HG02678 (cell line): ENCODE results near the gene PLIN4.

Experiments
- ATAC-seq: cut with Tn5 transposase; IDR thresholded peaks from one replicate; pipeline ENCODE4 v1.9.1; 2021; ENCODE audit warnings: mild to moderate bottlenecking, moderate library complexity; ENCODE audit not compliant: unreplicated experiment

PLIN4 gene

DNA sequence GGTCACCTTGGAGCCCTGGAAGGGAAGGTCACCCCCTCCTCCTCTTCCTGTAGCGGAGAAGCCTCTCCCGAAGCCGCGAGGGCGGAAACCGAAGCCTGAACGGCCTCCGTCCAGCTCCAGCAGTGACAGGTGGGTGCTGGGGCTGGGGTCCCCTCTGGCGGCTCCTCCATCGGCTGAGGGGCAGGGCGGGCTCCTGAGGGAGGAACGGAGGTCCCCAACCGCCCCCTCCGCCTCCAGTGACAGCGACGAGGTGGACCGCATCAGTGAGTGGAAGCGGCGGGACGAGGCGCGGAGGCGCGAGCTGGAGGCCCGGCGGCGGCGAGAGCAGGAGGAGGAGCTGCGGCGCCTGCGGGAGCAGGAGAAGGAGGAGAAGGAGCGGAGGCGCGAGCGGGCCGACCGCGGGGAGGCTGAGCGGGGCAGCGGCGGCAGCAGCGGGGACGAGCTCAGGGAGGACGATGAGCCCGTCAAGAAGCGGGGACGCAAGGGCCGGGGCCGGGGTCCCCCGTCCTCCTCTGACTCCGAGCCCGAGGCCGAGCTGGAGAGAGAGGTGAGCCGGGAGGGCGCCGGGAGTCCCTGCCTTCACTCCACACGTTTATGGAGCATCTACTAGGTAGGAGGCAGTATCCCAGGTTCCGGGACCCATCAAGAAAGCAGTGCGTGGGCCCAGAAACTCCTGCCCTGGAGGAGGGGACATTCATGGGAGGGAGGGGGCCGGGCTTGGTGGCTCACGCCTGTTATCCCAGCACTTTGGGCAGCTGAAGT lies 24.2 kb downstream of the PLIN4 start:
- ATAC-seq: no peak

DNA sequence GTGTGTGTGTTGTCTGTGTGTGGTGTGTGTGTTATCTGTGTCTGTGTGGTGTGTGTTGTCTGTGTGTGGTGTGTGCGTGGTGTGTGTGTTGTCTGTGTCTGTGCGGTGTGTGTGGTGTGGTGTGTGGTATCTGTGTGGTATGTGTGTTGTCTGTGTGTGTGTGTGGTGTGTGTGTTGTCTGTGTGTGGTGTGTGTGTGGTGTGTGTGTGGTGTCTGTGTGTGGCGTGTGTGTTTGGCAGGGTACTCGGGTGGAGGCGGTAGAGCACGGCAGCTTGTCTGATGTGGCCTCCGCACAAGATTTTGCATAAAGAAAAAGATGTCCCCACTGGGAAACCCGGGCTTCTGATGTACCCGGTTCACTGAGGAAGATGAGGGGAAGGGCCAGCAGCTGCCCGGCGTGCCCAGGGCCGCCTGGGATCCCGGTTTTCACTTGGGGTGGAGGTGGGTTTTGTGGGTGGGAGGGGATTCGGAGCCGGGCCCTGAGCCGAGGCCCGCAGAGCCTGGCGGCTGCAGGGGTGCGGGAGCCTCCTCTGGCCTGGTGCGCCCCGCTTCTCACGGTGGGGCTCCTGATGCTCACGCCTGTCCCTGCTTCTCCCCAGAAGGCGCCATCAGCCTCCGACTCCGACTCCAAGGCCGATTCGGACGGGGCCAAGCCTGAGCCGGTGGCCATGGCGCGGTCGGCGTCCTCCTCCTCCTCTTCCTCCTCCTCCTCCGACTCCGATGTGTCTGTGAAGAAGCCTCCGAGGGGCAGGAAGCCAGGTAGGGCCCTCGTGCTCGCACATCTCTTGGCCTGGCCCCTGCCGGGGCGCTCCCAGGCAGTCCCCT lies 25.0 kb downstream of the PLIN4 start:
- no peak for ATAC-seq

DNA sequence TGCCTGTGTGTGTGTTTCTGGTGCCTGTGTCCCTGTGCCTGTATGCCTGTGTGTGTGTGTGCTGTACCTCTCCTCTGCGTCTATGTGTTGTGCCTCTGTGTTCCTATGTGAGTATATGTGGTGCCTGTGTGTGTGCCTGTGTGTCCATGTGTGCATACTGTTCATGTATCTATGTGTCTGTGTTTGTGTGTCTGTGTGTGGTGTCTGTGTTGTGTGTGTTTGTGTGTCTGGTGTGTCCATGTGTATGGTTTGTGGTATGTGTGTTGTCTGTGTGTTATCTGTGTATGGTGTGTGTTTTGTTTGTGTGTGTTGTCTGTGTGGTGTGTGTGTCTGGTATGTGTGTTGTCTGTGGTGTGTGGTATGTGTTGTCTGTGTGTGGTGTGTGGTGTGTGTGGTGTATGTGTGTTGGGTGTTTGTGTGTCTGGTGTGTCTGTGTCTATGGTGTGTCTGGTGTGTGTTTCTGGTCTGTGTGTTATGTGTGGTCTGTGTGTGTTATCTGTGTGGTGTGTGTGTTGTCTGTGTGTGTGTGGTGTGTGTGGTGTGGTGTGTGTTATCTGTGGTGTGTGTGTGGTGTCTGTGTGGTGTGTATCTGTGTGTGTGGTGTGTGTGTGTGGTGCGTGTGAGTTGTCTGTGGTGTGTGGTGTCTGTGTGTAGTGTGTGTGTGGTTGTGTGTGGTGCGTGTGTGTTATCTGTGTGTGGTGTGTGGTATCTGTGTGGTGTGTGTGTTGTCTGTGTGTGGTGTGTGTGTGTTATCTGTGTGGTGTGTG lies 25.8 kb downstream of the PLIN4 start:
- no peak for ATAC-seq

DNA sequence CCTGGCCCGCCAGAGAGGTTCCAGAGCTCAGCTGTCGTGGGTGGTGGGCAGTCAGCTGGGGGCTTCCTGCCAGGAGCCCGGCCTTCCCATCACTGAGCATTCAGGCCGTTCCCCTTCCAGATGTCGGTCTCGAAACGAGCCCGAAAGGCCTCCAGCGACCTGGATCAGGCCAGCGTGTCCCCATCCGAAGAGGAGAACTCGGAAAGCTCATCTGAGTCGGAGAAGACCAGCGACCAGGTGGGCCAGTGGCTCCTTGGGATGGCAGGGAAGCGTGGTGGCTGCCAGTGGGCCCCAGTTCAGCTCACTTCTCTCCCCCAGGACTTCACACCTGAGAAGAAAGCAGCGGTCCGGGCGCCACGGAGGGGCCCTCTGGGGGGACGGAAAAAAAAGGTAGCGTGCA lies 26.8 kb downstream of the PLIN4 start:
- ATAC-seq: no peak

DNA sequence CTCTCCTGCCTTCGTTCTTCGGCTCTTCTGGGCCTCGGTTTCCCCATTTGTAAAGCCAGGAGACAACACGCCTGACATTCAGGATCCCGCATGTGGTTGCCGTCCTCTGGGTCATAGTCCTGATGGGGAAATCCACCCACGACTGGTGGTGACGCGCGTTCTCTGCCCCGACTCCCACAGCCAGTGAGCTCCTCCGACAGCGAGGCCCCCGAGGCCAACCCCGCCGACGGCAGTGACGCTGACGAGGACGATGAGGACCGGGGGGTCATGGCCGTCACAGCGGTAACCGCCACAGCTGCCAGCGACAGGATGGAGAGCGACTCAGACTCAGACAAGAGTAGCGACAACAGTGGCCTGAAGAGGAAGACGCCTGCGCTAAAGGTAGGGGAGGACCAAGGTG lies 29.8 kb downstream of the PLIN4 start:
- no peak for ATAC-seq

DNA sequence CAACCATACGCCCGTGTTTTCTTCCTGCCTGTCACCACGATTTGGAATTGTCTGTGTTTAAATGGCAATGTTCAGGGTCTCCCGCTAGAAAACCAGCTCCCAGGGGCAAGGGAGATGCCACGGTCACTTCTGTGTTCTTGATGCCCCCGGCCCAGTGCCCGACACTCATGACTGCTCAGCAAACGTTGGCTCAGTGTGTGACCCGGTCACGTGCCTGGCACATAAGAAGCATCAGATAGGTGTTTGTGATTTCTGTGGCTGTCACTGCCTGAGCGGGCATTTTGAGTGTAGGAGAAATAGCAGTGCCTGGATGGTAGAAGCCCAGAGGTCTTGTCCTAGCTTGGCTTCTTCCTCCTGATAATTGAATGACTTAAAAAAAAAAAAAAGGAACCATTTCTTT lies 30.7 kb downstream of the PLIN4 start:
- no peak for ATAC-seq

DNA sequence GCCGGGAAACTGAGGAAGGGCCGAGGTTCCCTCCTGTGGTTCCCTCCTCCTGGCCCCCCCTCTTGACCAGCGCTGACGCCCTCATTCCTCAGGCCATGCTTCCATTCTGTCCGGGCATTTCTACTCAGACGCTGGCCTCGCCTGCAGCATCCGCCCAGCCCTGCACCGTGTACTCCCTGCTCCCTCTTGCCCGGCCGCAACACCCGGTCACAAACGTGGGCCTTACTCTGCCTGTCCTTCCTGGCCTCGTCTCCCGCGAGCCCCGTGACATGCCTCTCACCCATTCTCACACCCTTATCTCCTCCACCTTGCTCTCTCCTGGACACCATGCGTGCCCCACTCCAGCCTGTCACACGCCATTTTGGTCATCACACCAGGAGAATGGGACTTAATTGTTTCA lies 34.9 kb downstream of the PLIN4 start:
- ATAC-seq: no peak

DNA sequence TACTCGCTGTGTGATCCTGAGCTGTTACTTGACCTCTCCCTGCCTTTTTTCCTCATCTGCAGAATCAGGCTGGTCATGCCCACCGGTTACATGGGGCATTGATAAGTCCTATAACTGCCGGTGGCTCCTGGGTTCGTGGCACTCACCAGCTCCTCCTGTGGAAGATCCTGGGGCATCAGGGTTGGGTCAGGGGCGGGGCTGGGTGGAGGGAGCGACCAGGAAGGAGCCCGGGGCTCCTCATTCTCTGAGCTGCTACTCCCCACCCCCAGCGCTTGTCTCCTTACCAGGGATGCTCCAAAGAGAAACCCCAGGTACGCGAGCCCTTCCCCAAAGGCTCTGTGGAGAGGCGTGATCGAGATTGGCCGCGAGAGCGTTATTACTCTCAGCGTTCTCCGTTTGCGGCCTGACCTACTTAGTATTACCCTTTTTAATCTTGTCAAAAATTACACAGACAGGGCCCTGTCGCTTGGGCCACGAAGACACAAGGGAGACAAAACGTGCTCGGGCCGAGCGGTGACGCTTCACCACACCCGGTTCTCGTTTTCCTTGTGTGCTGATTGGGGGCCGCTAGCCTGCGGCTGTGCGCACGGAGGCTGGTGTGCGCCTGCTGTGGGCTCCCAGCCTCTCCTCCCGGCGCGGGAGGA lies 35.4 kb downstream of the PLIN4 start:
- no peak for ATAC-seq

DNA sequence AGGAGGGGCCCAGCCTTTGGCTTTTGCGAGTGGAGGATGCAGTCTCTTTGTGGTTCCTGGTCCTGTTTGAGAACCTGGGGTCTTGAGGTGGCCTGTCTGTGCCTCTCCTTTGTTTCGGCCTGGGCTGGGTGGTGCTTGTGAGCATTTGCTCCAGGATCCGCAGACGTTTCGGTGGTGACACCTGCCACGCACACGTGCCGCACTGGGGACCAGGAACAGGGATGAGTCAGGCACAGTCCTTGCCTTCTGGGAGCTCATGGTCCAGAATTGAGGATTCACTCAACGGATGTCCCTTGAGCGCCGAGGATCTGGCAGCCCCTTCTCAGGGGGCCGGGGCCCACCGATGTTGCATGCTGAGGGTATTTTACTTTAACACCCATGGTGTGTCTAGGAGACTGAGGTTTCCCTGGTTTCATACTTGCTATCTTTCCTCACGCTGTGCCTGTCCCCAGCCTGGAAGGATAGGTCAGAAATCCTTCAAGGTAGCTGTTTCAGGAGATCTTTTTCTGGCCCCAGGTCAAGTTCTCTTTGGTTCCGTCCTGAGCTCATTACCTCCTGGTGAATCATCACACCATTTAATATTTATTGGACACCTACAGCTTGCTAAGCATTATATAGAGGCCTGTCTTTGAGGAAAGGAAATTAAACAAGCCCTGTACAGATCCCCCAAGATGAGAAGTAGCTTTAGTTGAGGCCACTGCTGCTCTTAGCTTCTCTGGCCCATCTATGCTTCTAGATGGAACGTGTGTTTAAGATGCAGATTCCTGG lies 41.1 kb downstream of the PLIN4 start:
- ATAC-seq: no peak

DNA sequence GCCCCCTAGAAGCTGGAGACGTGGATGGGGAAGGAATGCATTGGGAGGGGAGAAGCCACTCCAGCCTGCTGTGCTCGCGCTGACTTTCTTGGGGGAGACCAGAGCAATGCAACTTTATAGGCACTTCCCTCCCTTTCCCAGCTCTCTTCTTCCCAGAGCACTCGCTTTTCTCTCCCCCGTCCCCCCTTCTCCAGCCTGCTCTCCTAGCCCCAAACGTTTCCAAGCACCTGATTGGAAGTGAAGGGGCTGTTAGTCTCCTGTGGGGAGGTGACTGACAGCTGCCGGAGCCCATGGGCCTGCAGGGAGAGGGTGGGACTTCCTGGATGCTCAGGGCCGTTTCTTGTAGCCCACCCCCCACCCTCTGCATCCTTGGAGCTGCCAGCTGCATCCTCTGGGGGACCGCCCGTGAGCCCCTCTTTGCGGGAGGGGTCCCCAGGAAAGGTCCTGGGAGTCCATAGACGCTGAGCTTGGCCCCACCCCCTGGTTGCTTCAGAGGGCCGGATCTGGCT lies 43.7 kb downstream of the PLIN4 start:
- no peak for ATAC-seq

DNA sequence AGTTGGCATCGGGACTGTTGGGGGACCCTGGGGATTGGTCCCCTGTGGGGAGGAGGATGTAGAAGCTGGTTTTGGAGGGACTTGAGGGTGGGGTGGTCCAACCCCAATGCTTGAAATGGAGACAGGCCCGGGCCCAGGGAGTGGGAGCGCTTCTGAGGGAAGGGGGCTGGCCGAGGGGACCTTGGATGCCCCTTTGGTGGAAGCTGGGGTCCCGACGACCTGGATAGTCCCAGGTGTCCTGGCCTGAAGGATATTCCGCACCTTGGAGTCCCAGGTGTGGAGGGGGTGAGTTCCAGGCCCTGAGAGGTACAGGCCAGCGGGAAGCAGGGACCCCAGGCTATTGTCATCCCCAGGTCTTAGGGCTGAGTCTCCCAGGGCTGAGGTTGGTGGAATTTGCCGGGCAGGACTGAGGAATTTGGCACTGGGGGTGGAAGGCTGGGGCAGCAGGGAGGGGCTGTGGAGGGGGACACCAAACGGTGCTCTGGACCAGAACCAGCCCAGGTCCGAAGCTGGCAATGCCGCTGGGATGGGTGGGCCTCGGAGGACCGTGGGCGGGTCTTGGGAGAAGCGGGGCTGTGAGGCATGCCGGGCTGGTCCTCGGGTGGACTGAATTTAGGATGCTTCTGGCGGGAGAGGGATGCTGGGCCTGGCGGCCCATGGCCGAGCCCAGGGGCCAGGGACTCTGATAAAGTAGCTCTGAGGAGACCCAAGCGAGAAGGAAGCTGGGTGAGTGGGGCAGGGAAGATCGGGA lies 44.3 kb downstream of the PLIN4 start:
- no peak for ATAC-seq

DNA sequence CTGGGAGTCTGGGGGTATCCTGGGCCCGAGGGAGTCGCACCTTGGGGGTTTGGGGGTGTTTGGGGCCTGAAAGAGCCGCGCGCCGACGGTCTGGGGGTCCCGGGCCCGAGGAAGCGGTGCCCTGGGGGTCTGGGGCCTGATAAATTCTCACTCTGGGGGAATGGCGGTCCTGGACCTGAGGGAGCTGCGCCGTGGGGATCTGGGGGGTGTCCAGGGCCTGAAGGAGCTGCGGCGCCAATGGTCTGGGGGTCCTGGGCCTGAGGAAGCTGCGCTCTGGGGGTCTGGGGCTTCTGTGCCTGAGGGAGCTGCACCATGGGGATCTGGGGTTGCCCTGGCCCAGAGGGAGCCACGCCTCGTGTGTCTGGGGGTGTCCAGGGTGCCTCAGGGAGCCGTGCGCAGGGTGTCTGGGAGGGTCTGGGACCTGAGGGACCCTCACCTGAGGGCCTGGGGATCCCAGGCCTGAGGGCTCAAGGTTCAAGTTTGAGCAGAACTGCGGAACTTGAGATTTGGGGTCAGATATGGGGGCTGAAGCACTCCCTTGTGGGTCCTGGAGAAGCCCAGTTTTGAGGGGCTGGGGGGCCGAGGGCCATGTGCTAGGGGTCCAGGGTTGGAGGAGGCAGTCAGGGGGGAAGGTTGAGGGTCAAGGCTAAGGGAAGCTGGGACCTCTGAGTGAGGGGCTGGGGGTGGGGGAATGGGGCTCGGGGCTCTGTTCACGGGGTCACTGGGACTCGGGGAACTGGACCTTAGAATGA lies 45.1 kb downstream of the PLIN4 start:
- ATAC-seq: no peak

DNA sequence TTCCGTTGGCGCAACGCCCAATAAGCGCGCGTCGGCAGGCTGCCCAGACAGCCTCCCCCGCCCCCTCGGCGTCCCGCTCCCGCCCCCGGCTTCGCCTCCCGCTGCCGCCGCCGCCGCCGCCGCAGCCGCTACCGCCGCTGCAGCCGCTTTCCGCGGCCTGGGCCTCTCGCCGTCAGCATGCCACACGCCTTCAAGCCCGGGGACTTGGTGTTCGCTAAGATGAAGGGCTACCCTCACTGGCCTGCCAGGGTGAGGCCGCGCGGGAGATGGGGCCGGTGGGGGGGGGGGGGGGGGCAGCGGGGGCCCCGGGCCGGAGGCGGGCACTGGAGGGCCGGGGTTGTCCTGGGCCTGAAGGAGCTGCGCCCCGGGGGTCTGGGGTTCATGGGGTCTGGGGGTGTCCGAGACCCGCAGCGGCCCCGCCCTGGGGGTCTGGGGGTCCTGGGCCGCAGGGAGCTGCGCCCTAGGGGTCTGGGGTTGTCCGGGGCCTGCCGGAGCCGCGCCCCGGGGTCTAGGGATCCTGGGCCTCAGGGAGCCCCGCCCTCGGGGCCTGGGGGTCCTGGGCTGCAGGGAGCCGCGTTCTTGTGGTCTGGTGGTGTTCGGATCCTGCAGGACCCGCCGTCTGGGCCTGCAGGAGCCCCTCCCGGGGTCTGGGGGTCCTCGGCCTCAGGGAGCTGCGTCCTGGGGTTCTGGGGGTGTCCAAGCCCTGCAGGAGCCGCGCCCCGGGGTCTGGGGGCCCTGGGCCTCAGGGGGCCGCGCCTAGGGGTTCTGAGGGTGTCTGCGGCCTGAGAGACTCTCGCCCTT lies 45.9 kb downstream of the PLIN4 start, which contains the start of gene HDGFL2:
Gene HDGFL2, plus strand, starts transcription at position 124 of the 801 bp plus-strand sequence. Its CDS starts 54 bp downstream, at position 178.
- no peak for ATAC-seq

DNA sequence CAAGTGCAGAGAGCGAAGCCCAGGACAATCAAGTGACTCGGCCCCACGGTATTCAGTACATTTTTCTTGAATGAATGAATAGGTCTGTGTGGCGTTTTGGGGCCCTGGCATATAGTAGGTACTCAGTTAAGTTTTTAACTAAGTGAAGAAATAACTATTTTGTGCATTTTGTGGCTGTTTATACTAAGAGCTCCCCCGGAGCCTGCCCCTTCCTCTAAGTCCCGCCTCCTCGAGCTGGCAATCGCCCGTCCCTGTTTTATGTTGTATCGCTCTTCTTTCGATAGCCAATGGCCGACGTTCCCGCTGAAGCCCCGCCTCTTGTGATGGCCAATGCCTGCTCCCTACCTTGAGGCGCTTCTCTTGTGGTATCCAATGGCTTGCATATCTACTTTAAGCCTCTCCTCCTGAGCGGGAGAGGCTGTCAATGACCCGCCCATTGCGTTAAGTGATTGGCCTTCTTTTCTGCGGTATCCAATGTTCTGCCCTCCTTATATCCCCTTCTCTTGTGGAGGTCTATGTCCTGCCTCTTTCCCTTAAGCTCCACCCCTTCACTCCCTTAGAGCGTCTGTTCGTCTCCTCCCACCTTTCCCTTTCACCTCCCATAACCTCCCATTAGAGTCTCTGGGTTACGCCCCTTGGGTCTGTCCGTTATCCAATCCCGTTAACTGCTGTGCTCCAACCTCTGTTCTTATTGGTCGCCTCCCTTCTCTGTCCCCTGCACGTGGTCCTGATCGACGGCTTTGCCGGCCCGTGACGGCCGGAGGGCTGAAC lies 46.7 kb downstream of the PLIN4 start:
- ATAC-seq: peak; percentile 85

DNA sequence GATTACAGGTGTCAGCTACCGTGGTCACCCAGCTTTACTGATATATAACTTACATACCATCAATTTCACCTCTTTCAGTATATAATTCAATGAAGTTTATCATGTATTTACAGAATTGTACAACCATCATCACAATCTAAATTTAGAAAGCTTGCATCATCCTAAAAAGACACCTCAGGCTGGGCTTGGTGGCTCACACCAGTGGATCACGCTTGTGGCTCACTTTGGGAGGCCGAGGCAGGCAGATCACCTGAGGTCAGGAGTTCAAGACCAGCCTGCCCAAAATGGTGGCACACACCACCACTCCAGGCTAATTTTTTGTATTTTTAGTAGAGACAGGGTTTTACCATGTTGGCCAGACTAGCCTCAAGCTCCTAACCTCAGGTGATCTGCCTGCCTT lies 50.5 kb downstream of the PLIN4 start:
- ATAC-seq: no peak

DNA sequence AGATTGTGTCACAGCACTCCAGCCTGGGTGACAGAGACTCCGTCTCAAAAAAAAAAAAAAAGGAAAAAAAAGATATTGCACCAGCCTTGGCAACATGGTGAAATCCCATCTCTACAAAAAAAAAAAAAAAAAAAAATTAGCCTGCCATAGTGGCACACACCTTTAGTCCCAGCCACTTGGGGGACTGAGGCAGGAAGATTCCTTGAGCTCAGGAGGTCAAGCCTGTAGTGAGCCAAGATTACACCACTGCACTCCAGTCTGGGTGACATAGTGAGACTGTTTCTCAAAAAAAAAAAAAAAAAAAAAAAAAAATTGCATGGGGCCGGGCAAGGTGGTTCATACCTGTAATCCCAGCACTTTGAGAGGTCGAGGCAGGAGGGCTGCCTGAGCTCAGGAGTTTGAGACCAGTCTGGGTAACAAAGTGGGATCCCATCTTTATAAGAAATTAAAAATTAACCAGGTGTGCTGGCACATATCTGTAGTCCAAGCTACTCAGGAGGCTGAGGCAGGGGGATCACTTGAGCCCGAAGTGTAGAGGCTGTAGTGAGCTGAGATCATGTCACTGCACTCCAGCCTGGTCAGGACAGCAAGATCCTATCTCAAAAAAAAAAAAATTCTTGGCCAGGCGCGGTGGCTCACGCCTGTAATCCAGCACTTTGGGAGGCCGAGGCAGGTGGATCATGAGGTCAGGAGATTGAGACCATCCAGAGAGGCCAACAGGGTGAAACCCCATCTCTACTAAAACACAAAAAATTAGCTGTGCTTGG lies 53.3 kb downstream of the PLIN4 start:
- ATAC-seq: no peak
